K562 (cell line): ENCODE measurements around the gene CASKIN2. TPM values are rescaled to one million over a fixed set of nuclear protein-coding genes. Genes with fewer than 3 reads are reported as not detected.

Experiments
- BCOR ChIP-seq: fragments of 450-650 bp; IDR thresholded peaks from 2 replicates; pipeline ENCODE4 v1.6.1; 2016
- EWSR1 ChIP-seq: fragments of 450-650 bp; IDR thresholded peaks from 2 replicates; pipeline ENCODE4 v1.6.1; 2018; ENCODE audit warnings: borderline replicate concordance, mild to moderate bottlenecking, low read depth, moderate library complexity; ENCODE audit not compliant: partially characterized antibody
- FOXA3 ChIP-seq, 2 experiments: fragments of 450-650 bp in 1 of 2; sonication (generic) in 1 of 2; formaldehyde crosslinking; IDR thresholded peaks in 1 of 2; conservative IDR thresholded peaks in 1 of 2; 2 replicates each; pipeline versions ENCODE4 v1.4.0 to v1.8.0; 2020 to 2022; ENCODE audit warnings: mild to moderate bottlenecking in 2 of 2, missing genetic modification reagents in 1 of 2
- KAT7 ChIP-seq: sonication (generic); formaldehyde crosslinking; IDR thresholded peaks from 2 replicates; pipeline ENCODE4 v1.8.0; 2022; ENCODE audit warnings: missing genetic modification reagents, mild to moderate bottlenecking, borderline replicate concordance
- MCM7 ChIP-seq, 2 experiments: fragments of 450-650 bp; IDR thresholded peaks; 2 replicates each; pipeline ENCODE4 v1.6.1; 2016 to 2018
- MIER1 ChIP-seq: fragments of 450-650 bp; IDR thresholded peaks from 2 replicates; pipeline ENCODE4 v1.6.1; 2016; ENCODE audit warnings: antibody characterized with exemption, mild to moderate bottlenecking, low read depth
- MNT ChIP-seq, 2 experiments: fragments of 450-650 bp; conservative IDR thresholded peaks; 2 replicates each; pipeline ENCODE4 v1.6.1; 2017; ENCODE audit warnings: mild to moderate bottlenecking in 2 of 2, moderate library complexity in 2 of 2
- NKRF ChIP-seq: fragments of 450-650 bp; IDR thresholded peaks from 2 replicates; pipeline ENCODE4 v1.6.1; 2016; ENCODE audit warnings: borderline replicate concordance
- RERE ChIP-seq: sonication (generic); formaldehyde crosslinking; IDR thresholded peaks from 2 replicates; pipeline ENCODE4 v1.8.0; 2023; ENCODE audit warnings: missing genetic modification reagents, mild to moderate bottlenecking, borderline replicate concordance
- SIN3B ChIP-seq: fragments of 450-650 bp; IDR thresholded peaks from 2 replicates; pipeline ENCODE4 v1.6.1; 2017; ENCODE audit warnings: low read depth, mild to moderate bottlenecking, moderate library complexity
- SIX5 ChIP-seq, 2 experiments: IDR thresholded peaks; 2 replicates each; pipeline ENCODE4 v1.6.1; 2011; ENCODE audit warnings: low read length in 2 of 2, borderline replicate concordance in 1 of 2, low read depth in 1 of 2, mild to moderate bottlenecking in 1 of 2, moderate library complexity in 1 of 2; ENCODE audit not compliant: insufficient read depth in 1 of 2
- ZFX ChIP-seq: sonication (generic); formaldehyde crosslinking; IDR thresholded peaks from 2 replicates; pipeline ENCODE4 v1.8.0; 2022; ENCODE audit warnings: mild to moderate bottlenecking, missing genetic modification reagents, moderate library complexity
- ZNF212 ChIP-seq: fragments of 450-650 bp; formaldehyde crosslinking; IDR thresholded peaks from 2 replicates; pipeline ENCODE4 v1.4.0; 2020; ENCODE audit warnings: mild to moderate bottlenecking
- ZNF398 ChIP-seq: fragments of 250-450 bp; sonication (Bioruptor Pico); IDR thresholded peaks from 2 replicates; pipeline ENCODE4 v1.8.0; 2021; ENCODE audit warnings: moderate library complexity, mild to moderate bottlenecking, inconsistent platforms
- ZNF436 ChIP-seq: fragments of 250-450, 450-650 bp; sonication (Bioruptor Pico); formaldehyde crosslinking; IDR thresholded peaks from 2 replicates; pipeline ENCODE4 v1.7.0; 2020; ENCODE audit warnings: mild to moderate bottlenecking
- ZNF695 ChIP-seq: fragments of 450-650 bp; formaldehyde crosslinking; IDR thresholded peaks from 2 replicates; pipeline ENCODE4 v1.4.0; 2020; ENCODE audit warnings: mild to moderate bottlenecking, moderate library complexity
- polyA plus RNA-seq, 8 experiments: library from polyadenylated mRNA; depleted of rRNA in 4 of 8; stranded (reverse) in 5 of 8; unstranded in 3 of 8; fragments of >200 nt; fragmentation: Nextera tagmentation in 2 of 8; fragmentation: Illumina TruSeq in 1 of 8; extraction: Ambion mirVana in 2 of 8; extraction: Trizol in 1 of 8; gene quantifications; 2 replicates each; pipeline versions ENCODE4 v1.2.1 to v1.2.3, GENCODE V29; 2011 to 2014; ENCODE audit warnings: inconsistent platforms in 1 of 8, missing spikeins in 1 of 8
- total RNA-seq, 7 experiments: library from RNA; depleted of rRNA in 6 of 7; stranded (reverse); fragments of >200 nt in 6 of 7; fragmentation: Illumina TruSeq in 2 of 7; extraction: Trizol in 2 of 7; gene quantifications; 2 replicates each; pipeline versions ENCODE4 v1.2.1 to v1.2.3, GENCODE V29; 2011 to 2021; ENCODE audit warnings: low replicate concordance in 1 of 7

CASKIN2 gene
- total and polyA plus RNA-seq, 9 of the 15 experiments (the other 6 are each of a cell fraction or from before 2014, with no cell fraction given), result 0.01 to 12.2 (median 2.1) TPM

GRCh38 chr17:75516619-75517296 is 1.4 kb upstream of the CASKIN2 start (continued):
- no peak; the same call in 1 of the 2 replicates for TF ChIP-seq RERE (CRISPR knock-in tag)
- TF ChIP-seq ZNF695, result no peak
- TF ChIP-seq SIX5 (IDR thresholded peaks at IDR 0.05; ENCODE audit: borderline replicate concordance in 1 of 2, insufficient read depth in 1 of 2, low read depth in 1 of 2, low read length in 2 of 2), result no peak
- peak in 1 of 2 experiments; percentile 12; a peak in 2 of 4 replicates for TF ChIP-seq MNT (conservative IDR thresholded peaks at IDR 0.05)
- no peak for TF ChIP-seq ZFX (CRISPR knock-in tag)
- TF ChIP-seq KAT7 (CRISPR knock-in tag), result no peak
- no peak for TF ChIP-seq BCOR
- no peak for TF ChIP-seq MIER1
- TF ChIP-seq NKRF, result peak; percentile 58
- TF ChIP-seq ZNF398 (CRISPR knock-in tag), result no peak
- no peak for TF ChIP-seq EWSR1
- peak; percentile 51; the same call in 1 of the 2 replicates for TF ChIP-seq SIN3B
- no peak for TF ChIP-seq MCM7 (IDR thresholded peaks at IDR 0.05)
- TF ChIP-seq FOXA3 (CRISPR knock-in tag; conservative IDR thresholded peaks at IDR 0.05 in 1 of 2, IDR thresholded peaks at IDR 0.05 in 1 of 2), result no peak
- TF ChIP-seq ZNF436 (CRISPR knock-in tag), result no peak
- TF ChIP-seq ZNF212 (CRISPR knock-in tag), result no peak
